Adrenal gland (tissue), 5 donors: ENCODE data around the gene CD244.

ENCODE experiments used
- CTCF ChIP-seq, 6 experiments: fragments of 450-650 bp in 4 of 6; fragments of 200-600 bp in 2 of 6; sonication (generic) in 1 of 6; IDR thresholded peaks; 1 replicate in 5 of 6; 2 replicates in 1 of 6; pipeline versions ENCODE4 v1.5.1 to v1.8.0; 2016 to 2021; ENCODE audit warnings: antibody characterized with exemption in 6 of 6, mild to moderate bottlenecking in 2 of 6, moderate library complexity in 1 of 6
- POLR2A ChIP-seq, 2 donors: fragments of 450-650 bp; IDR thresholded peaks; one replicate each; pipeline ENCODE4 v1.6.1; 2017; ENCODE audit warnings: antibody characterized with exemption in 2 of 2, mild to moderate bottlenecking in 2 of 2, moderate library complexity in 1 of 2
- donor health status: DM: no; HTN: no; CAD: no.

- TF ChIP-seq POLR2A (IDR thresholded peaks at IDR 0.05) (no peak), CTCF (IDR thresholded peaks at IDR 0.05) (no peak)
Measured at GRCh38 chr1:160800142-160800541, 62.5 kb downstream of the CD244 start.
